HG03196 (cell line): ENCODE data around the gene MX2.
"Not testable (repeated sequence)": the region's sequence is repeated elsewhere in the genome, so short reads cannot be mapped to it uniquely, and the experiment has no call there.

Source experiments
- ATAC-seq: cut with Tn5 transposase; IDR thresholded peaks from one replicate; pipeline ENCODE4 v1.9.1; 2021; ENCODE audit not compliant: unreplicated experiment

MX2 gene

GRCh38 chr21:41338455-41338854 lies 23.4 kb upstream of the MX2 start:
- no peak for ATAC-seq

- no peak for ATAC-seq
Measured at GRCh38 chr21:41342035-41342434, 19.8 kb upstream of the MX2 start.

- no peak for ATAC-seq
Measured at GRCh38 chr21:41344146-41344545, 17.7 kb upstream of the MX2 start.

GRCh38 chr21:41345356-41345755 lies 16.5 kb upstream of the MX2 start:
- ATAC-seq, result no peak

GRCh38 chr21:41345934-41346685 lies 15.7 kb upstream of the MX2 start:
- ATAC-seq, result no peak

- no peak for ATAC-seq
Measured at GRCh38 chr21:41346758-41347157, 15.1 kb upstream of the MX2 start.

- ATAC-seq, result no peak
Measured at GRCh38 chr21:41348434-41348833, 13.4 kb upstream of the MX2 start.

- no peak for ATAC-seq
Measured at GRCh38 chr21:41349126-41349525, 12.7 kb upstream of the MX2 start.

GRCh38 chr21:41349619-41350390 lies 12.0 kb upstream of the MX2 start:
- ATAC-seq, result no peak

- no peak for ATAC-seq
Measured at GRCh38 chr21:41350436-41351155, 11.2 kb upstream of the MX2 start.

GRCh38 chr21:41357546-41357945 lies 4.3 kb upstream of the MX2 start:
- no peak for ATAC-seq

GRCh38 chr21:41358193-41359166 lies 3.3 kb upstream of the MX2 start:
- no peak for ATAC-seq

- no peak for ATAC-seq
Measured at GRCh38 chr21:41359286-41359685, 2.5 kb upstream of the MX2 start.

- ATAC-seq, result not testable (repeated sequence)
Measured at GRCh38 chr21:41359754-41360071, 2.1 kb upstream of the MX2 start.

GRCh38 chr21:41360072-41360821 lies 1.6 kb upstream of the MX2 start:
- ATAC-seq, result no peak

GRCh38 chr21:41361053-41361785 lies 608 bp upstream of the MX2 start:
- ATAC-seq, result no peak

GRCh38 chr21:41362605-41363369 lies 960 bp downstream of the MX2 start:
- no peak for ATAC-seq

GRCh38 chr21:41363370-41364270 lies 1.8 kb downstream of the MX2 start:
- no peak for ATAC-seq
